ENCODE data around the gene SEMA3F. TPM values are rescaled to one million over a fixed set of nuclear protein-coding genes. Genes with fewer than 3 reads are reported as not detected.
A peak's percentile ranks its signal among the peaks of the same experiment; 100 is the strongest.
"Not testable (repeated sequence)": the region's sequence is repeated elsewhere in the genome, so short reads cannot be mapped to it uniquely, and the experiment has no call there.

SEMA3F gene
- total RNA-seq, 1 donor from 2014 or later = 79.8 TPM

GRCh38 chr3:50226888-50227389, 71.8 kb downstream of the SEMA3F start:
- Histone ChIP-seq H3K36me3 (ENCODE audit: control insufficient read depth, insufficient read depth, low read length) (no peaks in the 10 kb centered on the region), H3K27me3 (ENCODE audit: control insufficient read depth, insufficient read depth, low read length) (peaks cover 10% of the 10 kb centered on the region), H3K4me3 (ENCODE audit: low read depth, low read length) (peak overlapping the region; percentile 41)
- no peak for DNase-seq (ENCODE audit: low read depth)
- TF ChIP-seq CTCF (IDR thresholded peaks at IDR 0.05; ENCODE audit: insufficient read depth, low read length, poor library complexity, severe bottlenecking) = no peak

GRCh38 chr3:50227390-50228183, 72.5 kb downstream of the SEMA3F start:
- H3K4me3 ChIP-seq (ENCODE audit: low read depth, low read length) = peak overlapping the region; percentile 53
- H3K36me3 ChIP-seq (ENCODE audit: control insufficient read depth, insufficient read depth, low read length) = no peaks in the 10 kb centered on the region
- peaks cover 10% of the 10 kb centered on the region for H3K27me3 ChIP-seq (ENCODE audit: control insufficient read depth, insufficient read depth, low read length)
- peak; percentile 37 for TF ChIP-seq CTCF (IDR thresholded peaks at IDR 0.05; ENCODE audit: insufficient read depth, low read length, poor library complexity, severe bottlenecking)
- peak; percentile 61 for DNase-seq (ENCODE audit: low read depth)

GRCh38 chr3:50228184-50228763, 73.2 kb downstream of the SEMA3F start:
- DNase-seq (ENCODE audit: low read depth); H3K36me3 ChIP-seq (ENCODE audit: control insufficient read depth, insufficient read depth, low read length); H3K27me3 ChIP-seq (ENCODE audit: control insufficient read depth, insufficient read depth, low read length): not testable (repeated sequence)
- H3K4me3 ChIP-seq (ENCODE audit: low read depth, low read length) = peak overlapping the region; percentile 53

GRCh38 chr3:50229490-50229889, 74.4 kb downstream of the SEMA3F start:
- Histone ChIP-seq H3K36me3 (ENCODE audit: control insufficient read depth, insufficient read depth, low read length) (no peaks in the 10 kb centered on the region), H3K27me3 (ENCODE audit: control insufficient read depth, insufficient read depth, low read length) (peaks cover 6% of the 10 kb centered on the region), H3K4me3 (ENCODE audit: low read depth, low read length) (no peak overlapping the region)
- DNase-seq (ENCODE audit: low read depth) = no peak
- TF ChIP-seq CTCF (IDR thresholded peaks at IDR 0.05; ENCODE audit: insufficient read depth, low read length, poor library complexity, severe bottlenecking) = no peak

- no peak for DNase-seq (ENCODE audit: low read depth)
- Histone ChIP-seq H3K27me3 (ENCODE audit: control insufficient read depth, insufficient read depth, low read length) (peaks cover 2% of the 10 kb centered on the region), H3K36me3 (ENCODE audit: control insufficient read depth, insufficient read depth, low read length) (no peaks in the 10 kb centered on the region), H3K4me3 (ENCODE audit: low read depth, low read length) (no peak overlapping the region)
- TF ChIP-seq CTCF (IDR thresholded peaks at IDR 0.05; ENCODE audit: insufficient read depth, low read length, poor library complexity, severe bottlenecking) = no peak
Observed at GRCh38 chr3:50230104-50230793, 75.1 kb downstream of the SEMA3F start.

- Histone ChIP-seq H3K4me3 (ENCODE audit: low read depth, low read length) (no peak overlapping the region), H3K27me3 (ENCODE audit: control insufficient read depth, insufficient read depth, low read length) (no peaks in the 10 kb centered on the region), H3K36me3 (ENCODE audit: control insufficient read depth, insufficient read depth, low read length) (no peaks in the 10 kb centered on the region)
- DNase-seq (ENCODE audit: low read depth) = no peak
- TF ChIP-seq CTCF (IDR thresholded peaks at IDR 0.05; ENCODE audit: insufficient read depth, low read length, poor library complexity, severe bottlenecking) = no peak
Observed at GRCh38 chr3:50230794-50231125, 75.6 kb downstream of the SEMA3F start.
